ENCODE results near the gene NSFL1C.

GRCh38 chr20:1403624-1404023 lies 63.0 kb downstream of the NSFL1C start:
- no peak for TF ChIP-seq CTCF (IDR thresholded peaks at IDR 0.05)
- no peak for TF ChIP-seq POLR2A (IDR thresholded peaks at IDR 0.05)
